HG02623 (cell line): ENCODE results near the gene CHRM1.

Experiments
- ATAC-seq: cut with Tn5 transposase; IDR thresholded peaks from one replicate; pipeline ENCODE4 v1.9.1; 2021; ENCODE audit warnings: moderate library complexity; ENCODE audit not compliant: unreplicated experiment

The CHRM1 gene

GRCh38 chr11:62908468-62909072 lies 12.6 kb downstream of the CHRM1 start:
- no peak for ATAC-seq

- no peak for ATAC-seq
Observed at GRCh38 chr11:62905927-62906531, 15.1 kb downstream of the CHRM1 start.

GRCh38 chr11:62905296-62905695 lies 15.9 kb downstream of the CHRM1 start:
- no peak for ATAC-seq

GRCh38 chr11:62902932-62903331 lies 18.2 kb downstream of the CHRM1 start:
- ATAC-seq = no peak

- ATAC-seq = no peak
Observed at GRCh38 chr11:62898027-62898426, 23.1 kb downstream of the CHRM1 start.

- ATAC-seq = no peak
Observed at GRCh38 chr11:62897311-62897710, 23.9 kb downstream of the CHRM1 start.

GRCh38 chr11:62896049-62896448 lies 25.1 kb downstream of the CHRM1 start:
- no peak for ATAC-seq

- no peak for ATAC-seq
Observed at GRCh38 chr11:62895501-62895900, 25.7 kb downstream of the CHRM1 start.

GRCh38 chr11:62892077-62892922 lies 28.9 kb downstream of the CHRM1 start:
- no peak for ATAC-seq

- ATAC-seq = no peak
Observed at GRCh38 chr11:62889484-62890437, 31.4 kb downstream of the CHRM1 start.

- no peak for ATAC-seq
Observed at GRCh38 chr11:62889126-62889483, 32.1 kb downstream of the CHRM1 start.

- ATAC-seq = no peak
Observed at GRCh38 chr11:62888406-62888805, 32.8 kb downstream of the CHRM1 start.

- ATAC-seq = no peak
Observed at GRCh38 chr11:62885137-62885750, 35.9 kb downstream of the CHRM1 start.

- no peak for ATAC-seq
Observed at GRCh38 chr11:62883673-62884072, 37.5 kb downstream of the CHRM1 start.

- ATAC-seq = no peak
Observed at GRCh38 chr11:62882788-62883501, 38.2 kb downstream of the CHRM1 start.

- ATAC-seq = no peak
Observed at GRCh38 chr11:62882431-62882749, 38.8 kb downstream of the CHRM1 start.

GRCh38 chr11:62881579-62882430 lies 39.4 kb downstream of the CHRM1 start:
- peak; percentile 26 for ATAC-seq

- peak; percentile 59 for ATAC-seq
Observed at GRCh38 chr11:62880803-62881578, 40.2 kb downstream of the CHRM1 start, which contains the start of gene SLC3A2. Gene SLC3A2, plus strand, starts transcription at chr11:62880896. Its CDS starts 128 bp downstream, at chr11:62881024.
